Renal cortex interstitium (tissue), 11 donors: ENCODE results near the gene LRPPRC. TPM values are rescaled to one million over a fixed set of nuclear protein-coding genes. Genes with fewer than 3 reads are reported as not detected.
"Not testable (repeated sequence)": the region's sequence is repeated elsewhere in the genome, so short reads cannot be mapped to it uniquely, and the experiment has no call there.

Source experiments
- DNase-seq, 11 donors: peaks; one replicate each; pipeline ENCODE4 v3.0.0-alpha.2; 2013; ENCODE audit warnings: low read depth in 9 of 11, low spot score in 4 of 11; ENCODE audit errors: extremely low read depth in 1 of 11
- polyA plus RNA-seq, 3 donors: library from polyadenylated mRNA; unstranded; fragments of 120-200 nt; gene quantifications; one replicate each; pipeline ENCODE4 v1.2.1, GENCODE V29; 2013; ENCODE audit not compliant: insufficient read length in 3 of 3

LRPPRC gene
- polyA plus RNA-seq, 3 donors, result 105 to 122 (median 121) TPM

DNA sequence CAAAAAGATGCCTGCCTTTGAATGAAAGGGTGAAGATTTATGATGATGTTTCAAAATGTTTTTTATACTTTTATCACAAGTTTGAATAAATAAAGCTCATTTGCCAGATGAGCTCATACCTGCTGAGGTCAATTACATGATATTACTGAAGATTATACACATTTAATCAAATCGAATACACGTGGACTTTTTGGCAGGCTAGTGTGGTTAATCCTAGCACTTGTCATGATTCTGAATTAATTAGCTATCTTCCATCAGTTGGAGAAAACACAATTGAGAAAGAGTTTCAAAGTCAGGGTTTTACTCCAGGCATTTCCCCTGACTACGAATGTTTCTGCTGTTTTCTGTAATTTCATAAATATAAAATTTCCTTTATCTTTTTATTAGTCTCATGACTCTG, 54.4 kb downstream of the LRPPRC start:
- no peak for DNase-seq

DNA sequence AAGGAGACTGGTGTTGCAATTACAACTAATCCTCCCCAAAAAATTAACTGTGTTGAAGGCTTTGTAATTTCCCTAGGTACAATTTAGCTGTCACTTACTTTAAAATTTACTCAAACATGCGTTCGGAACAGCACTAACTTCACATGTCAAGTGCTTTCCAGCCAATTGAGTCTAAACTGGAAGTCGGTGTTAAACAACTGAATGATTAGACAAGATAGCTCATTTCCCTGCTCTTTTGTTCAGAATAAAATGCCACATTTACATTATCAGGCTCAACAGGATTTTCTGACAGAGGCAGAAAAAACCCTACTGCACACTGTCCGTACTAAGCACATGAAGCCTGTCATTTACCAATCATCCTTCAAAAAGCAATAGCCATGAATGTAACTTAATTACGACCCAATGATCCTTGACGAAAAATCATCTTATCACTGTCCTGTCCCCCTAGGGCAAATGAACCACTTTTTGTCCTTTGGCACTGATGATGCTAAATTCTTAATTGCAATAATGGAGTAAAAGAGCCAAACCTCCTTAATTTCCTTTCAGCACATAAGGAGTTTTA, 56.0 kb downstream of the LRPPRC start:
- no peak for DNase-seq

DNA sequence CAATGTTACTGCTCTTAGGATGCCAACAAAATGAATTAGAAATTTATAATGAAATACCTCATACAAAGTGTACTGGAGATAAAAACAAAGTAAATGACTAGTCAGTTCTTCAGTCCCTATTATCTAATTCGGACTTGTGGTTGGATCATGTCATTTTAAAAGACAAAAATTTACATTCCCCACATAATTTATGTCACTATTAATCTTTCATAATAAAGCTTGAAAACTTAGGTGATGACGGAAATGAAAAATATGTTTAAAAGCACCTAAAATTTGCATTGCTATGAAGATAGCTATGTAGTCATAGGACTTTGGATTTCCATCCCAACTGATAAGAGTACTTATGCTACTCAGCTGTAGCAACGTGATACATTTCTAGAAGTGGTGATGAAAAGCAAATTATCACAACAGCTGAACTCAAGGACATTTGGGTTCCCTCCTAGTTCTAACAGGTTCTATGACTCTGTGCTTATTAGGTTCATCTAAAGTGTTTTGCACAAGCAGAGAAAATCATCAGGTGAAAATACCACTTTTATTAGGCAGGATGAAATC, 58.4 kb downstream of the LRPPRC start:
- DNase-seq, result no peak

DNA sequence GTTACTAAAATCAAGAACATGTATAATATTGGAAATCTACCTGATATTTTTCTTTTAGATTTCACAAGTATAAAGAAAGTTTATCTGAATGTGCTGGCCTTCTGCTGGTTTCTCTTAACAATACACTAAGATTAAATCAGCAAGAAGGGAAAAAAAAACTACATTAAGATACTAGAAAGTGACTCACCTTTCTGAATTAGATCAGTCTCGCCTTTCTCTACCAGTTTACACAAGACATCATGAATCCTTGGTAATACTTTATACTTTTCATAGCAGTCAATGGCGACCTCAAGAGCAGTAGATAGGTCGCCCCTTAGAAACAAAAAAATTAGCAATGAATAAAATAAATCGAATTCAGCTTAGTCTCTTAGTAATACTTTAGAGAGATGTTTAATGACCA, 61.2 kb downstream of the LRPPRC start:
- DNase-seq, result no peak

DNA sequence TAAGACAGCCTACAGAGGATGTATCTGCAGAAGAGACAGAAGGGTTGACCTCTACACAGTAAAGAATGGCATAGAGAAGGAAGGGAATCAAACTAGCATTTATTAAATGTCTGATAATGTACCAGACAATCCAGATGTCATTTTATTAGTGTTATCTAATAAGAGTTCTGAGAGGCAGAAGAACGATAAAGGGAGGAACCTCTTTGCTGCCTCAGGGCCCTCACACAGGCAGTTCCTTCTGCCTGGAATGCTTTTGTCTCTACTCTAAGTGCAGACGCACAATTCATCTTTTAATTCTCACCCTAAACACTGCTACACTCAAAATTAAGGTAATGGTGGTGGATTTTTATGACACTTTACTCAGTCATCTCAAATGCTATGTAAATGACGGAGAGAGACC, 64.5 kb downstream of the LRPPRC start:
- DNase-seq, result no peak

DNA sequence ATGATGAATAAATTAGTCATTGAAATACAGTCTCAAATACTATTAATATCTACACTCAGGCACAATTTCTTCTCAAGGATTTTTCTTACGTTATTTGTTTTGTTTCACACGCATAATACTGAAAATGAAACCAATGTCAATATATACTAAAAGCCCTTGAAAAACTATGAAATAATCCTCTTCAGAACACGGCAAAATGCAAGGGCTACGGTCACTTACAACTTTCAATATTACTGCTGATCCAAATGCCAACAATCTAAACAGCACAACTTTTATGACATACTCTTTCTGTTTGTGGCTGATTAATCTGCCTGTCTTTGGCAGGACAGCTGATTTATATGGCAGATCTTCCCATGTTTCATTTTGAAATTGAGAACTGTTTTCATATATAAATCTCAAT, 68.3 kb downstream of the LRPPRC start:
- no peak for DNase-seq

DNA sequence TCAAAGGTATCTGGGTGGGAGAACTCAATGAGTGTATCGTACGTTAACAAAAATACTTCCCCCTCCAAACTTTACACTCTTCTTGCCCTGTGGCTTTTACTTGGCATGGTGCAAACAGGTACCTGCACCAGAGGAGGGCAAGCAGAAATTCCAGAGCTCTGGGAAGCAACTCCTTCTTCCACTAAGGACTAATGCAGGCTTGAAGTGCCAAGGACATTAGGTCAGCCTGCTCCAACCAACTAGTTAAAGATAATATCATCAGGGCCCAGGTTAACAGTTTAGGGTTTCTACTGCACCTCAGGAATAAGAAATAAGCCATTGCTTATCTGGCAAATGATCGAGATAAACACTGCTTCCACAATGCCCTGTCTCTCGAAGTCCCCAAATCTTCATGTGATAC, 70.4 kb downstream of the LRPPRC start:
- DNase-seq, result no peak

DNA sequence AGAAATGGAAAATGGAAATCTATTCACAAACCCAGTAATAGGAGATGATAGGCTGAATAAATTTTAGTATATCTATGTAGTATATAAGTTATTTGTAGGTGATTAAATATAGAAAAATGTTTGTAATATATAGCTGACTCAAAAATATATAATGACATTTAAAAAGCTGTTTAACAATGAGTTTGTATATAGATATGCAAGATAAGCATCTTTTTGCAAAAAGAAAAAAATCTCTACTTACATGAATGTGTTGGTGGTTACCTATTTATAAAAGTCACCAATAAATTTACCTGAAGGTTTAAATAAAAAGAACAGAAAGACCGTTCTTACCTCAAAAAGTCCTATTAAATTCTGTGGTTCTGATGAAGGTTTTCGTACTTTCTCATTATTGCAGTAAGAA, 71.3 kb downstream of the LRPPRC start:
- DNase-seq, result no peak

DNA sequence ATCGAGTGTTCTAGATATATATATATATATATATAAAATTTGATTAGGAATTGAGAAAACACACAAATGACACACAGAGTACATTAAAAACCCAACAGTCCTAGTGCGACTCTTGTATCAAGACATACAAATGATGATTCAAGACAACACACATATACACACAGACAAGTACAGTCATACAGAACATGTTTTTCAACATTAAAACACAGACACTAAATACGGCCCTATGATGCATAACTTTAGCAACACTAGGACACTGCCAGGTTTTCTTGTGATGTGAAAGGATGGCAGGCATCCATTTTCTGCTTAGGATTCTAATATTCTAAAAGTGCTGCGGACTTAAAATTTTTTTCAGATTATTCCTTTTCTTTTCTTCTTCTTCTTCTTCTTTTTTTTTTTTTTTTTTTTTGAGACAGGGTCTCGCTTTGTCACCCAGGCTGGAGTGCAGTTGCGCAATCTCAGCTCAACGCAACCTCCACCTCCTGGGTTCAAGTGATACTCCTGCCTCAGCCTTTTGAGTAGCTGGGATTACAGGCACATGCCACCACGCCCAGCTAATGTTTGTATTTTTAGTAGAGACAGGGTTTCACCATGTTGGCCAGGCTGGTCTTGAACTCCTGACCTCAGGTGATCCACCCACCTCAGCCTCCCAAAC, 84.5 kb downstream of the LRPPRC start:
- DNase-seq, result not testable (repeated sequence)

DNA sequence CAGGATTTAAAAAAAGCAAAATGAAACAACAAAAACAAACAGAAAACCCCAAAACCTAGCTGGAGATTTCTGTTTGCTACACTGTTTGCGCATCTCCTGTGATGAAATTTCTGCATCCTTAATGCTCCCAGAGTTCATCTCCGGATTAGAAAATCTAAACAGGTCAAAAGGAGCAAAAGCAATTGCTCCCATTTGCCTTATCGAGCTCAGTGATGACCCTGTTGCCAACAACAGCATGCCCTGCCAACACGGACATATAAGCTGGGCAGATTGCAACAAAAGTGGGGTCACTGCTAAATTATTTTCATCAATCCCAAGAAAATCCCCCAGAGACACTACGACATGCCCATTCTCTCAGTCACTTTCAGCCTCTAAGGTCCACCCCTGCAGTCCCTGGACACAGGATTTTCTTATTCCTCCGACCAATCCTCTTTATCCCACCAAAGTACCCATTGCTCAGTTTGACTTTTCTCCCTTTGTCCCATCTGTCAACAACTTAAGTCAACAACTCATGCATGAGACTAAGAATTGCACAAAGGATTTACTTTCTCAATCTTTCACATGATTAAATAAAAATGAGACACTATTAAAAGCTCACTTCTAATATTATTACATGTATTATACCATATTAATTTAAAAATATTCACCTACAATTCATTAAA, 89.2 kb downstream of the LRPPRC start:
- no peak for DNase-seq

DNA sequence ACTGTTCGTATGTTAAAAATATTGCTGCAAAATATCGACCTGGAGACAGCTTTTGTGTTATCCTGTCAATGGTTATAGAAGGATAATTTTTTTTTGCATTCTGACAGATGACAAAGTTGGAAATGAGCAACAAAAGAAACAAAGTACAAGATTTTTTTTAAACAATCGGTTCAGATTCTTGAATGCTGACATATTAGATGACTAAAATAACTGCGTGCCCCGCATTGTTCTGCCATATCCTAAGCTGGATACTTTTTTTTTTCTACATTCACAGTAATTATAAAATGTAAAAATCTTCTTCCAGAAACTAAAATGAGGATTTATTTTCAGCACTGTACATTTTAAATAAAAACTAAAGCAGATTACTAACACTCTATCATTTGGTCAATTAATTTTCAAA, 89.9 kb downstream of the LRPPRC start:
- DNase-seq, result no peak

DNA sequence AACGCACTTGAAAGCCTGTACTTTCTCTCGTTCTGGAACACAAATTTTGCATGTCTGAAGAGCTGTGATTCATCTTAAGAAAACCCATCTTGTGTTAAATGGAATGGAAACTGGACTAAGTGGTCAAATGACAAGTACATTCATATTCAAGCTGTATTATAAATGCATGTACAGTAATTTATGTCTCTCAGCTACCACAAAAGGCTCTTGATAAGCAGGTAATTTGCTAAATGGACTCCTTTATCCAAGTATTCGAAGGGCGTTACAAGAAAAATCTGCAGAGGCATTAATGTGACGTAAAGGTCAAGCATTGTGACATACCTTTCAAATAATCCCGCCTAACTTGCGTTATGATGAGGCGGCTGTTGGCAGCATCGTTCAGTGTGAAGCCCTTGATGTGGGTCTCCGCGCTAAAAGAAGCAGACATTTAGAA, 90.4 kb downstream of the LRPPRC start:
- DNase-seq, result no peak

DNA sequence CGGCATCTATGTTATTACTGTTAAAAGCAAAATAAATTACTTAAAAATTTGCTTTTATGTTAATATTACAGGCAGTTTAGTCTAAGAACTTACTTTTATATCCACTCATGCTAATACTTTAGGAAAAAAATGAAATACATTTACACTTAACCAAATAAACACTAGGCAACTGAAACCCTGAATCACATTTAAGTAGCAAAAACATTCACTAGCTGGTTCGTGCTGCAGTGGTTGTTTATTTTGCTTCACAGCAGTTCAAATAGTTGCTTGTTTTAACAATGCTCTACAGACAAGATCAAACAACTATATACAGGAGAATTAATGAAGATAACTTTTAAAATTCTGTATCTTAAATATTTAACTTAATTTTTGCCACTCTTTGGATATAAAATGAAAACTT, 96.2 kb downstream of the LRPPRC start:
- DNase-seq, result no peak

DNA sequence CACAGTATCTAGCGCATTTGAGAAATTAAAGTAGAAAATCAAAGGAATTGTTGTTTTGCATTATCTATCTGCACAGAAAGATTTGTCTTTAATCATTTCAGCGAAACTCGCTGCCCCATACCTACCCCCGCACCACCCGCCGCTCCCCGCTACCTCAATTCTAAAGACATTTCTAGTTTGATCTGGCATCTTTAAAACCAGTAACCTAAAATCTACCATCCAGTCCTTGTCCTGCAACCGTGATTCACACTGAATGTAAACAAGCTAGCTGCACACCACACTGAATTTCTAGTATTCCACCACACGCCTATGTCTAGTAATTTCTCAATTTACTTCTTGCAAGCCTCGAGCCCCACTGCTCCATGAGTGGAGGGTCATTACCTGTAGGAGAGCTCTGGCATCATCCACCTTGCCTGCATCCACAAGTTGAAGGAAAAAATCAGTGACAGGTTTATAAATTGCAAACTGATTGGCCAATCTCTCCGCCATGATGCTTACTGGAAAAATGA, 96.9 kb downstream of the LRPPRC start:
- DNase-seq, result no peak

DNA sequence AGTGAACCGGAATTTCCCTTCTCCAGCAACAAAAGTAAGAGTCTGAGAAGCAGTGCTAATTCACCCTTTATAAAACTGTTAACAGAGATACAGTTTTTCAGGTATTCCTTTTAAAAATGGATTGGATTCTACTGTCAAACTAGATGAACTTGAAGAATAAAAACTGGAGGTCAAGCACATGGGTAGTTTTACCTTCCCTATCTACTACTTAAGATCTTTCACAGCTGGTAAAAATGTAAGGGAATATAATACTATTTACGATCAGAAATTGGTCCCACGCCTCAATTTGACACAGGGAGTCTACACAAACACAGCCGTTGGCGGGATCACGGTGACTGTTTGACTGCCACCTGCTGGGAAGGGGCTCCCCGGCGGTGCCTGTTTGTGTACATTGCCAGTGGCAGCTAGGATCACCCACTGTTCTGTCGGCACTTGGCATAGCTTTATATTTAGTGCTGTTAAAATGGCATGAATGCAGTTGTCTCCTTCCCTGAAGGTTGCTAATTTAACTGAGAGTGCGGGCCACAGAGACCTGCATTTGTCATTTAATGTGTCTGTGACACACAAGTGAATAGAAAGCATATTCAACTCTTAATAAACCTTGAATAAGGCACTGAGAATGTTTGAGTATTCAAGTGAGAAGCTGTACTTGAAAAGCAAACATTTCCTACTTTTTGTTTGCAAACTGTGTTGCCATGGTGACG, 97.5 kb downstream of the LRPPRC start:
- peak in 6 of 11 donors; percentile 11 to 28 (median 18) for DNase-seq

DNA sequence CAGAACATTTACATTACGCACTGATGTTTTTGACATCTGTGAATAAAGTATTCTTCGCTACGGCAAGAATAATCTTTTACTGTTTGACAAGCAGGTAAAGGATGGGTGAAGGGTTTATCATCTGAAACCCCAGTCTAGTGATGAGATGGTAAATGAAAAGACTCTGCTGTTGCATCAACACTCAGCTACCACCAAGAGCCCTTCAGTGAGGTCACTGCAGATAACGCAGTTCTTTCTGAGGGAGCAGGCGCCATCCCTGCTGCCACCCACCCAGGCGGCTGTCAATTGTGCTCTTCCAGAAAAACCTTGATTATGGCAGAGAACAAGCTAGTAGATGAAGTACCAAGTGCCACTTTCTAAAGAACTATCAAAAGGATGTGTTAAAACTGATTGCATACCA, 98.3 kb downstream of the LRPPRC start:
- no peak for DNase-seq

DNA sequence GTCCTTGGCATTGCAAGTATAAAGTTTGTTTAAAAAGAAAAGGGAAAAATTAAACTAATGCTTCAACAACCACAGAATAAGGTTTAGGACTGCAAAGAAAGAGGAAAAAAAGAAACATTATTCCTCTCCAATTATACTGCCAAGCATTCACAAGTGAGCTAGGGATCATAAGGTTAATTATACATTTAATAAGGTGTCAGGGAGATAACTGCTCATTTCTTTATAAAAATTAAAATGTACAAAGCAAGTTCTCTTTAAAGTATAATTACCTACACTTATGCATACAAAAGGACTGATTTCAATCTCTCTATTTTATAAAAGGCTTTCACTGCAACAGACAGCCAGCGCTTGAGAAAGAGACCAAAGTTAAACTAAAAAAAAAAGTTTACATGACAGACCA, 98.9 kb downstream of the LRPPRC start:
- no peak for DNase-seq

DNA sequence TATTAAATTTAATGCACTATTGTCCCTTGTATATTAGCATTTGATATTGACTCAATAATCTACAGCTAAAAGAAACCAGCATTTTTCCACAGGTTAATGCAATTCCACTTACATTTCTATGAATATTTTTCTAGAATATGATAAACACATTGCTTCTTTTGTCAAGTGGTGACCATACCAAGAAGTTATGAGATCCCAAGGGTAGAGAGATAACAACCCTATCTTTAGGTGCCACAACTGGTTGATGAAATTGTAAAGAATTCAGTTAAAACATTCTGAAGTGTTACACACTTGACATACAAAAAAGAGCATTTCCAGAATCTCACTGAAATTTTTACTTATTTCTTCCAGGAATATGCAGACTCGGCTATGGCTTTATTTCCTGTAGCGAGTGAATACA, 101.0 kb downstream of the LRPPRC start:
- no peak for DNase-seq

DNA sequence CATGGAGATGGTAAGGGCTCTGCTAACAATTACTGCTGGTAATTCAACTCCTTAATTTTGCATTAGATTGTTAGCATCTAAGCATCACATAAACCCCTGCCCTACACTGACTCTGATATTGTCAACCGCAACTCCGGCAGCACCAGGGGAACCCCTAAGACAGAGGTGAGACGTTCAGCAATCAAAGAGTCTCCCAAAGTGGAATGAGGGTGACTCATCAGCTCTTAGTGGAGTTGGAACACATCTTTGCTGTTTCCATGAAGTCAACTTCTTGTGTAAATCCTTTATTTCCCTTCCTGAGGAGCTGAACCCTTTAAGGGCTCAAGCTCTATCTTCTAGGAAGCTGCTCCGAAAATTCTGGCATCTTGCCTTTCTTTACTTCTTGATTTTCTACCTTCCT, 104.9 kb downstream of the LRPPRC start:
- no peak for DNase-seq

DNA sequence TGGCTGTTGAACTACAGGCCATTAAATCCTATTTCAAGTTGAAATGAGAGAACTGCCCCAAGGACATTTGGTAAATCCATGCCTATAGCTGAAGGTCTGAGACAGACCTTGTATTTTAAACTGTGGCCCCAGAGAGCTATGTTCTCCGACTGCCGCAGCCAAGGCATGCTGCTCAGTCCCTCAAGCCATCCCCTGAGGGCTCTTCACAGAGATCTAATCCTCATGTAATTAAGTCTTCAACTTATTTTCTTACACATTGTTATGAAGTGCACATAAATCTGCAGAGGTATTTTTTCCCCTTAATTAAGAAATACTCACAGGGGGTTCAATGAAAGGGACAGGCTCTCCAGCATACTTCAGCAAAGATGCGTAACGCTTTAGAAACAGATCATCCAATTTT, 106.4 kb downstream of the LRPPRC start:
- no peak for DNase-seq
